HG03175 (cell line): ENCODE measurements around the gene ACOX3.
A peak's percentile ranks its signal among the peaks of the same experiment; 100 is the strongest.
"Not testable (repeated sequence)": the region's sequence is repeated elsewhere in the genome, so short reads cannot be mapped to it uniquely, and the experiment has no call there.

ENCODE experiments used
- ATAC-seq: cut with Tn5 transposase; IDR thresholded peaks from one replicate; pipeline ENCODE4 v1.9.1; 2021; ENCODE audit warnings: mild to moderate bottlenecking, moderate library complexity; ENCODE audit not compliant: unreplicated experiment

ACOX3 gene

GRCh38 chr4:8440492-8441311, at the start of gene ACOX3, which contains the start of gene TRMT44:
Gene ACOX3, minus strand, starts transcription at chr4:8440723. Its CDS starts 24,202 bp downstream, at chr4:8416521.
Gene TRMT44, plus strand, starts transcription at chr4:8440777. Its CDS starts 46 bp downstream, at chr4:8440823.
- peak; percentile 91 for ATAC-seq

DNA sequence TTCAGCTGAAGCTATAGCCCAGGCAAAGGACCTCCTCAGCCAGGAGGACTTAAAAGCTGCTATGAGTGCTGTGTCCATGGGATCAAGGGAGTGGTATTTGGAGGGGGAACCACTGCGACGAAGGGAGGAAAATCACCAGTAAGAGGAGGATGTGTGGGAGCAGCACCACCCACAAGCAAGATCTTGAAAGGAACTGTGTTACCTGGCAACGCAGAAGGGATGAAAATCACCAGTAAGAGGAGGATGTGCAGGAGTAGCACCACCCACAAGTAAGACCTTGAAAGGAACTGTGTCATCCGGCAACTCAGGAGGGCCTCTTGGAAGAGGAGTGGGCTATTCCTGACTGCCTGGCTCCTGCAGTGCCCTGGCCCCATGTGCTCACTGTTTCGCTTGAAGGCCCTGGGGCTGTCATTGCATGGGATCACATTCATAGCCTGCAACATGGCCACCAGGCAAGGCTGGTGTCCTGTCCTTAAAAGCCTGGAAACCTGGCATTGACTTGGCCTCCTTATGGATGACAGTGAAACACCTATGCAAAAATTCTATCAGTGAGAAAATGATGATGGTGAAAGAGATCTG, 48.4 kb upstream of the ACOX3 start:
- ATAC-seq, result no peak

- ATAC-seq, result not testable (repeated sequence)
Measured at GRCh38 chr4:8486643-8487042, 46.1 kb upstream of the ACOX3 start.

DNA sequence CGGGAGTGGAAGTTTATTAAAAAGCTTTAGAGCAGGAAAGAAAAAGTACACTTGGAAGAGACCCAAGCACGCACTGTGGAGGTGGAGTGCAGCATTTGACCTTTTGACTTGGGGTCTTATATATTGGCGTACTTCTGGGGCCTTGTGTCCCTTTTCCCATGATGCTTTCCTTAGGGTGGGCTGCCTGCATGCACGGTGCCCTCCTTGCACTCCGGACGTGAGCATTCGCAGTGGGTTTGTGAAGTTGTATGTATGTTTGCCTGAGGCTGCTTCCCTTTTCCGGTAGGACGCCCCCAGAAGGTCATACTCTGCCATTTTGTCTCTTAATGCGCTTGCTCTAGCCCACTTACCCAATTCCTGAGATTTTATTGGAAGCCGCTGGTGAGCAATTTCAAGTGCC, 39.7 kb upstream of the ACOX3 start:
- no peak for ATAC-seq

DNA sequence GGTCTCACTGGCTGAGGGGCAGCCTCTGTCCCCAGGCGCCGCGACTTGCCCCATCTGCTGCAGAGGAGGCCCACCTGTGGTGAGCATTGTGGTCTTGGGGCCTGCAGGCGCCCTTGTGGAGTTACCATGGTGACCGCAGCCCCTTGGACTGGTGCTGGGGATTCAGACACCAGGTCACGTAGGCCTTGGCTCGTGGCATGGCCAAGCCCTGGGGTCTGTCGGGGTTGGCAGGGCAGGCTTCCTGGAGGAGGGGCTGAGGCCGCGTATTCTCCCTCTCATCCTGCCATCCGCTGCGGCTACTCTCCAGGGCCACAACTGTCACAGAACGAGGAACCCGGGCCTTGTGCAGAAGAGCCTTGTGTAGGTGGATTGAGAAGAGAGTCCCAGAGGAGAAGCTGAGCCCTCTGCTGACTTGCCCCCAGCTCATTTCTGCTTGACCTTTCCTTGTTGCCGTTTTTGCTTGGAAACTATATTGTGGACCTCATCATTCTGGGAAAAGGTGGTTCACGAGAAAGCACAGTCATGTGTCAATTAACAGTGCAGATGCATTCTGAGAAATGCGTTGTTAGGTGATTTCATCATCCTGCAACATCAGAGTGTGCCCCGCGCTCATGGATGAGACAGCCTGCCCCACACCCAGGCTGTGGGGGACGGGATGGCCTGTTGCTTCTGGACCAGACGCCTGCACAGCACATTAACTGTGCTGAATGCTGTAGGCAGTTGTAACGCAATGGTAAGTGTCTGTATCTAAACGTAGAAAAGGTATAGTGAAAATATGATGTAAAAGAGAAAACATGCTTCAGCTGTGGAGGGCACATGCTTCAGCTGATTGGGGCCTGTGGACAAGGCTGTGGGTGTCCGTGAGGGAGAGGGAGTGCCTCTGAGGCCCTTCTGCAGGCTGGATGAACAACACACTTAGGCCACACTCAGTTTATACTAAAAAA, 38.5 kb upstream of the ACOX3 start:
- no peak for ATAC-seq

DNA sequence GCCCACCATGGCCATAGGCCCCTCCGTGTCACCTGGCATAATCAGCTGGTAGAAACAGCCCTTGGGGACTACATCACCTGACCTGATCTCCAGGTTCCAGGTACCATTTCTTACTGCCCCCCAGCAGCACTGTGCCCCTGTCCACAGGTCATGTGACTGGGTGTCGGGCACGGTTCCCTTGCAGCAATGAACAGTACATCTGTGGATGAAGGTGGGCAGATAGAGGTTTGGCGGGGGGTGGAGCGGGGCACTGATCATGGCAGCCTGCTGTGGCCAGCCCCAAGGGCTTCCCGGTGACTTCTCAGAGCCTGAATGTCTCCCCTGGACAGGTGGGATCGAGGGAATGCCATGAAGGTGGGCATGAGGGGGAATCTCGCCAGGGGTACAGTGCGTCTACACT, 37.8 kb upstream of the ACOX3 start:
- ATAC-seq, result no peak

DNA sequence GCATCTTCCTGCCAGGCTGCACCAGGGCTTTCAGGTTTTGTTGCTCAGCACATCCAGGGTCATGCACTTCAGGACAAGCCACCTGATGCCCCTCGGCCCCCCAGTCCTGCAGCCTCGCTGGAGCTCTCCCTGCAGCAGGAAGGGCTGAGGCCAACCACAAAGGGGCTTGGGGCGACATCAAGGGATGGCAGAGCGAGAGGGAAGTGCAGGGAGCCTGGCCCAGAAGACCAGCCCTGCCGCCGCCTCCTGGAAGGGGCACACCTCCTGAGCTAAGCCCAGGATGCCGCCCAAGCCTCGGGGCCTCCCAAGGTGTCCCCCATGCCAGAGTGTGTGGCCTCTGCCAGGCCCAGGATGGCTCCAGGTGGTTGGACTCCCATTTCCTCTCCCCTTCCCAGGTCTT, 37.2 kb upstream of the ACOX3 start:
- ATAC-seq, result no peak

- ATAC-seq, result no peak
Measured at GRCh38 chr4:8477095-8477635, 36.6 kb upstream of the ACOX3 start.

DNA sequence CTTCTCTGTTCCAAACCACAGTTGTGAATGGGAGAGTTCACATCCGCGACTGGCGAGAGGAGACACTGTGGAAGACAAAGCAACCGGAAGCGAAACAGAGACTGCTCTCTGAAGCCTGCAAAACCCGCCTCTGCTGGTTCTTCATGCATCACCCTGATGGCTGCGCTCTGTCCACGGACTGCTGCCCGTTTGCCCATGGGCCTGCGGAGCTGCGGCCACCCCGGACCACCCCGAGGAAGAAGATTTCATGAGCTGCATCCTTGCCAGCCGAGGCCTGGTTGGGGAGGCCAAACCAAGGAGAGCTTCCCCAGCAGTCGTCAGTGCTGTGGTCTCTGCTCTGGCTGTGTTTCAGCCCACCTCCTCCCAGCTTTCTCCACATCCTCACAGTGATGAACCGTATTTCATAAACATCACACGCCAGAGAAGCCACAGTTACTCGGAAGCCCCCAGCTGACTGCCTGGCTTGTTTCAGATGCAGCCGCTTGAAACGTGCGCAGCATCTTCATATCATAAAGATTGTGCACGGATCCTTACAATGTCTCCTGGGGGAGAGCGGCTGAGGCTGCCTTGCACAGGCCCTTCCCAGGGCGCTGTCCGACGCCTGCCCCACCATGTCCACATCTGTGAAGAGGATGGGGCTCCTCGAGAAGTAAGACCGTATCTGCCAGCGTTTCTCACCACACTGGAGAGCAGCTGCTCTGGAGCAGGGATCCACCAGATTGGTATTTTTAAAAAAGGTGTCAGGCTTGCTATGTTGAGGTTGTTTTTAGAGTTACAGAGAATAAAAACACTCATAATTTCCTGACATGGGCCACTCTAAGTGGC, 35.4 kb upstream of the ACOX3 start:
- ATAC-seq, result no peak

DNA sequence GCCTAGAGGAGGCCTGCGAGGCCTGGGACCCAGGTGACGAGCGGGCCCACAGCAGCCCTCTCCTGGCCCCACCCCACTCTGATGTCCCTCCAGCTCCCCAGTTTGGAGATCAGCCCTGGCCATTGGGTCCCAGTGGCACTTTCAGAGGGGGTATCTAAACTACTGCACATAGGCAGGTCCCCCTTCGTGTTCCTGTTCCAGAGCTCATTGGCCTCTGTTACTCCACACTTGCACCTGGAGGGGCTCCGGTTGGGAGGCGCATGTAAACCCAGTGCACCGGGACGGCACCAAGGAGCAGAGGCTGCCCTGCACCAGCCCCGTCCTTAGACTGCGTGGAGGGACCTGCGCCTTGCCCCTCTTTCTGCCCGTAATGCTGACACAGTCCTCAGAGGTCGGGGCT, 34.3 kb upstream of the ACOX3 start:
- no peak for ATAC-seq

GRCh38 chr4:8473920-8474590, 33.5 kb upstream of the ACOX3 start:
- ATAC-seq, result no peak

DNA sequence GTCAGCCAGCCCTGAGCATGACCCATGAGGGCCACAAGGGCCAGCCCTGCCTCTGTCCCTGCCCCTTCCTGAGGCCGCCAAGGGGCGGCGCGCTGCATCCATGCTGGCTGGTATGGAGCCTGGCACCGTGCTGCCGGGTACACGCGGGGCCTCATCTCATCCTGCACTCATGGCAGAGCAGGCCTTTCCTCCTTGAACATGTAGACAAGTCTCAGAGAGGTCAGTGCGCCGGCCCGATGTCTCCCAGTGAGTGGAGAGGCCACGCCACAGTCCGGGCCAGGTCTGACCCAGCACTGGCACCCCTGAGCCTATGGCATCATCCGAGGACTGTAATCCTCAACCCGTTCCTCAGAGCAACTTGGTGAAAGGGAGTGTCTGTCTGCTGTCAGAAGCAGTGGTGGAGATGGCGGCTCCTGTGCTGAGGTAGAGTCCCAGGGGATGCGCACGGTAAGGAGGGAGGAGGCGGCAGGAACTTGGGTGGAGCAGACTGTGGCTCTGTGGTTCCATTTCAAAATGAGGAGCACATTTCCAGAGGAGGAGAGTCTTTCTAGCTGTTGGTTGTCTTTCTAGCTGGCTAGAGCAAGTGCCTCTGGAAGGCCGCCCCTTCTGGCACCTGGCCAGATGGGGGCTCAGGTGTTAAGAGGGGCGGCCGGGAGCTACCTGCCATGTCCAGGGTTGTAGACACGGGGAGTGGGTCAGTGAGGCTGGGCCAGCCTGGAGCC, 32.8 kb upstream of the ACOX3 start:
- ATAC-seq, result no peak

DNA sequence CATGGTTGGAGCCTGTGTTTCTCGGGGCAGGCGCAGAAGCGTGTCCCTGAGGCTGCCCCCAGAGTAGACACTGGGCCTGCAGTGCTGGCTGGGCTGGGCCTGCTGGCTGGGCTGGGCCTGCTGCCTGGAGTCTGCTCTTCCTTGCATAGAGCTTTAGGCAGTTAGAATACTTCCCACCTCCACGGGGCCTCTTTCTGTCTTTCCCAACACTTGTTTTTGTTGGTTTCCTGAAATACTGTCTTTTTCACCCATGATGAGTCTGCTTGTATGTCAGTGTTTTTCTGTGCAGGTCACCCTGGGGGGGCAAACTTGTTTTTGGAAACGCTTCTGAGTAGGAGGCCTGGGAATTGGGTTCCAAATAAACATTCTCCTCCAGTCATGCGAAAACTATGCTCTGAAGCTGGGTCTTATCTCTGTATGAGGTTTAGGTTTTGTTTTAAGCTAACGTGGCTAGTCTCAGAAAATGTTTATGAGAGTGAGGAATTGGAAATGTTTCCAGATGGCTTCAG, 32.2 kb upstream of the ACOX3 start:
- no peak for ATAC-seq

GRCh38 chr4:8472158-8472688, 31.7 kb upstream of the ACOX3 start:
- no peak for ATAC-seq

DNA sequence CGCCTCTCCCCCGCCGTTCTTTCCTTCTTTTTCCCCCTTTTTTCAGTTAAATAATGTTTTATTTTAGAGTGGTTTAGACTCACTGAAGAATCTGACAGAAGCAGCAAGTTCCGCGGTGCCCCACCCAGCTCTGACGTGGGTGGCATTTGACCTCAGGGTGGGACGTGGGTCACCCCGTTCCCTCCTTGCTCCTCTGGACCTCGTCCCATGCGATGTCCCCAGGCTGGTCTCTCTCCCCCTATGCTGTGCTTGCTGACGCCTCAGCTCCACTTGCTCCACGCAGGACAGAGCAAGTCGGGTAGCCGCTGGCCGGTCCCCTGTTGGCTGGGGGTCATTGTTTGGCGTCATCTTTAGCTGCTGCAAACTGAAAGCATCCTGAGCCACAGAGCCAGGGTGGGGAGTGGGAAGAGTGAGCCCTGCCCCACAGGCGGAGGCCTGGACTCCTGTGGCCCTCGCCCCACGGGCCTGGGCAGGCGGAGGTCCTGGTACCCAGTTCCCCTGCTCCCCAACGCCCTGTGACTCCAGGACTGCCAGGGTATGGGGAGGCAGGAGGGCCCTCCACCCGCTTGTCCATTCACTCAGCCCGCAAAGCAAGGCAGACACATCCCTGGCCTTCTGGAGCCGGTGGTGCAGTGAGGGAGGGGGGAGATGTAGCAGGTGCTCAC, 30.8 kb upstream of the ACOX3 start:
- no peak for ATAC-seq

- ATAC-seq, result no peak
Measured at GRCh38 chr4:8470451-8471024, 30.0 kb upstream of the ACOX3 start.

GRCh38 chr4:8469550-8469949, 29.0 kb upstream of the ACOX3 start:
- no peak for ATAC-seq
